HG02798 (cell line): ENCODE measurements around the gene GALNT2.

Experiments
- ATAC-seq: cut with Tn5 transposase; IDR thresholded peaks from one replicate; pipeline ENCODE4 v1.9.1; 2021; ENCODE audit warnings: mild to moderate bottlenecking; ENCODE audit not compliant: unreplicated experiment, poor library complexity

The GALNT2 gene

DNA sequence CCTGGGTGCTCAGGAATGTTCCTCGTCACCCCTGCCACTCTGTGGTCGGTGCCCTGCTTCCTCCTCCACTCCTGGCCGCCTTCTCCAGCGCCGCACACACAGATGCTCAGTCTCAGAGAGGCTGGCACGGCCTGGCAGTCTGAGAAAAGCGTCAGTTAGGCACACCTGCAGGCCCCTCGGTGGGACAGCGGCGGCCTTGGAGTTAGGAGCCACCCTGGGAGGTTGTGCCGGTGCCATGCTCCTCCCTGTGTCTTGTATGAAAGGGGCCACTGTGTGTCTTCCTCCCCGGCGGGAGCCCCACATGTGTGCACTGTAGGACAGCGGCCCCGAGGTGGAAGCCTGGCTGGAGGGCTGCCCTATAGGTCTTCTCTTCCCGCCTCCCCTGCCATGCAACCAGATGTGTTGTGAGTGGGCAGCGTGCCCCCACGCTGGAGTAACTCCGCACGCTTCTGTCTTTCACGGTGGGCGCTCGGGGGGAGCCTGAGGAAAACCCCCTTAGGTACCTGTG is 213.9 kb downstream of the GALNT2 start:
- ATAC-seq: no peak

DNA sequence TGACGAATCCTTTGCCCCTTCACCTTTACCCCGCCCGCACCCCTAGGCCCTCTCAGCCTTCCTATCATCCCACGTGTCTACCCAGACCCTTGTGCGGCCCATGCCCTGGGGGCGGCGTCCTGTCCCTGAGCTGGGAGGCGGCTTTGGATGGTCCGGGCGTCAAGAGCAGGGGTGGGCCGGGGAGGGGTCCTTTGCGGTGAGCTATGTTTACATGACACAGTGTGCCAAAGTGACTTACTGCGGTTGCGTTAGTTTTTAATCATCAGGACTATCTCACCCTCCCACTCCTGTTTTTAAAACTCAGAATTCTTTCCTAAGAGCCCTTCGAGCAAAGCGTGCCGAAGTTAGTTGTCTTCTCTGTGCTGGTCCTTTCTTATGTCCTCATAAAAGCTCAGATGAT is 214.5 kb downstream of the GALNT2 start:
- no peak for ATAC-seq

DNA sequence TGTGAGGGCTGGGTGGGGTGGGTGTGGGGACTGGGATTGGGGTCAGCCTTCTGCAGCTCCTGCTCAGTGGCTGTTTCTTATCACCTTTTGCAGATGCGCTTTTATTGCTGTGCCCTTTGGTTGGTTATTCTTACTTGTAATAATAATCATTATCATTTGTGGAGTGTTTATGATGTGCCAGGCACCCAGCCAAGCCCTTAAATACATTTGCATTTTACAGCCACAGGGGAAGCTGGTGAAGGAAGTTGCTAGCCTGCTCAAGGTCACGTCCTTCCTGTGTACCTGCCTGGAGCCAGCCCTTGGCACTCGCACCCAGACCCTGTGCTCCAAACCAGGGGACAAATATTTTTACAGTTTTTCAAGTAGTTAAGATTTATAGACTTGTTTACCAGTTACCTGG is 215.1 kb downstream of the GALNT2 start:
- ATAC-seq: no peak

DNA sequence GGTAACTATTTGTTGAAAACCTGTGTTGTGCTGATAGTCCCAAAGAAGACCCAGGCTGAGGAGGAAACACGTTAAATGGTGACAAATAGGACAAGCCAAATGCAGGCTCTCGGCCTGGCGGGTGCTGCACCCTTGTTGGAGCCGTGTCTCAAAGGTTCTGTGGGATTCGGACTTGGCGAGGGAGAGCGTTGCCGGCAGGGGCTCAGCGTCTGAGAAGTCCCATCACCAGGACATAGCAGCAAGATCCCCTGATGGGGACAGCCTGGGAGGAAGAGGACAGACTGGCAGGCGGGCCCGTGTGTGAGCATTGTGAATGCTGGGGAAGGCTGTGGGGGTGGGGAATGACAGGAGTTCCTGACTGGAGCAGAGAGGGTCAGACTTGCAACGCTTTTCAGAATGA is 216.6 kb downstream of the GALNT2 start:
- no peak for ATAC-seq

DNA sequence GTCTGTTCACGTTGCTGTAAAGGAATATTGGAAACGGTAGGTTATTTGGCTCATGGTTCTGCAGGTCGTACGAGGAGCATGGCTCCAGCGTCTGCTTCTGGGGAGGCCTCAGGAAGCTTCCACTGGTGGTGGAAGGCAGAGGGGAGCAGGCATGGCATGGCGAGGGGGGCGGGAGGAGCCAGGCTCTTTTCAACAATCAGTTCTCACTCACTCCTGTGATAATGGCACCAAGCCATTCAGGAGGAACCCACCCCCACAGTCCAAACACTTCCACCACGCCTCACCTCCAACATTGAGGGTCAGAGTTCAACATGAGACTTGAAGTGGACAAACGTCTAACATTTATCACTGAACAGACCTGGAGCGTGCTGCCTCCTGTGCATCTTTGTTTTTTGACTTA is 217.9 kb downstream of the GALNT2 start:
- ATAC-seq: no peak

DNA sequence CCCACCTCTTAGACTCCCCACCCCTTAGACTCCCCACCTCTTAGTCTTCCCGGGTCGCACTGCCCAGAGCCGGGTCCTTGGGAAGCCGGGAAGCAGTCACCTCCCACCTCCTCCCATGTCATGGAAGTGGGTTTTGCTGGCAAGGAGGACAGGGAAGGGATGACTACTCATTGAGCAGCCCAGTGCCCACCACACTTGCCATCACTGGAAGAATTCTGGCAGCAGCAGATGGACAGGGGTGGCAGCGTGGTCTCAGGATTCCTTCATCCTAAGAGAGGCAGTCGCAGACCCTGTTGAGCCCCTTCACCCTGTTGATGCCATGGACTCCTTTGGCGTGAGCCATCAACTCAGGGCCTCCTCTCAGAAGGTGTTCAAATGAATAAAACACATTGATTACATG is 218.3 kb downstream of the GALNT2 start:
- ATAC-seq: no peak

DNA sequence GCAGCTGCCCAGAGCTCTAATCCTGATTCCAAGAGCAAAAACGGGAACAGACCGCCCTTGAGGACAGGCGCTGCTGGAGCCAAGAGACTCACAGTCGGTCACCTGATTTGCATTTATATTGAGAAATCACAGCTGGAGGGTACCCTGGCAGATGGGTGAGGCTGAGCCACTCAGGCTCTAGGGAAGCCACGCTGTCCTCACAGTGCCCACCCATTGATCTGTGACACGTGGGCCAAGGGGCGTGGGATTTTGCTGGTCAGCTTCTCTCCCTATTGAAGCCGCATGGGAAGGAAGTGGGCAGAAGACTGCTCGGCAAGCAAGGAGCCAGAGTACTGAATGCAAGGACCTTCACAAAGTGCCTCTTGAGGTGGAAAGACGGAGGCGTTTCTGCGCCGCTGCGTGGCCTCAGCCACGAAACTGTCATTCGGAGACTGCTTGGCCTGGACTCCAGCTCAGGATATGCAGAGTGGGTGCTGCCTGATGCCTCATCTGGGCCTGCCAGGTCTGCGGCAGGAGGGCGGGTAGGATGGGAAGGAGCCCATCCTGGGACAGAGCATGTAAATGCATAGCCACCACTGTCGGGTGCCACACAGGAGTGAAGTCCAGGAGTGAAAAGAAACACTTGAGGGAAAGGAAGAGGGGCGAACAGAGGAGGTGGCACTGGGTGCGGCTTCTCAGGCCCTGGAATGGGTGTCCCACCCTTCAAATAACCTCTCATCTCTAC is 219.3 kb downstream of the GALNT2 start:
- no peak for ATAC-seq

DNA sequence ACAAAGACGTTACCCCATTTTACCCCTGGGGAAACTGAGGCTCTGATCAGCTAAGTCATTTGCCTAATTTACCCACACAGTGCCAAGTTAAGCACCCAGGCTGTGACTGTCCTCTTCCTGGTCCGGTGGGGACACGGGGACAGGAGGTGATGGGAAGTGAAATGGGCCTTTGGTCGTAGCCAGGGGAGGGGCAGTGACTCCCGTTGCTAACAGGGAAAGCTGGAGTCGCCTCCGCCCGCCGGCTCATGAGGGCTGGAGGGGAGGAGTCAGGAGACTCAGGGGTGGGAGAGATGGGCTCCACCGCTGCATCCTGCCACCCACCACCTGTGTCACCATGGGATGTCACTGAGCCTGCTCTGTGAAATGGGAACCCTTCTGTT is 219.8 kb downstream of the GALNT2 start:
- no peak for ATAC-seq

DNA sequence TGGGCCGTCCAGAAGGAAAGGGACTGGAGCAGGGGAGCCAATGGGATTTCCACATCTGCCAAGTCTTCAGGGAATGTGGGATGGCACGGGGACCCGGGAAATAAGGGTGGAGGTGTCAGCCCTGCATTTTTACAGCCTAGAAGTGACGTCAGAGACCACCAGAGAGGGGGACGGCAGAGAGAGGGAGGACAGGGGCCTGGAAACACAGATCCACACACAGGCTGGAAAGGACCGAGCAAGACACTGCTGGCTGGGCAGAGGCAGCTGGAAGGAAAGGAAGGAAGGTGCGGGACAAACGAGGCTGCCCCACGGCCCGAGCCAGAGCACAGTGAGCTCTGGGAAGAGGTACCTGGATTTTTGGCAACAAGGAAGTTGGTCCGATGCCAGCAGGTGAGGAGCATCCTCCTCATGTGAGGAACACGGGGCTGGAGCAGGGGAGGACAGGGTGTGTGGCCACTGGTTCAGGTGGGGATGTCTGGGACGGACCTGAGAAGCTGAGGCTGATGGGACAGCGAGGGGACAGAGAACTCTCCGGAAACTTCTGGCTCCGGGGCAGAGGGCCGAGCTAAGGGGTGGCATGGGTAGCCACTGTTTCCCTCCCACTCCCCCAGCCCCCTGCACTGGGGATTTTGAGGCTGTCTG is 220.8 kb downstream of the GALNT2 start:
- ATAC-seq: no peak

DNA sequence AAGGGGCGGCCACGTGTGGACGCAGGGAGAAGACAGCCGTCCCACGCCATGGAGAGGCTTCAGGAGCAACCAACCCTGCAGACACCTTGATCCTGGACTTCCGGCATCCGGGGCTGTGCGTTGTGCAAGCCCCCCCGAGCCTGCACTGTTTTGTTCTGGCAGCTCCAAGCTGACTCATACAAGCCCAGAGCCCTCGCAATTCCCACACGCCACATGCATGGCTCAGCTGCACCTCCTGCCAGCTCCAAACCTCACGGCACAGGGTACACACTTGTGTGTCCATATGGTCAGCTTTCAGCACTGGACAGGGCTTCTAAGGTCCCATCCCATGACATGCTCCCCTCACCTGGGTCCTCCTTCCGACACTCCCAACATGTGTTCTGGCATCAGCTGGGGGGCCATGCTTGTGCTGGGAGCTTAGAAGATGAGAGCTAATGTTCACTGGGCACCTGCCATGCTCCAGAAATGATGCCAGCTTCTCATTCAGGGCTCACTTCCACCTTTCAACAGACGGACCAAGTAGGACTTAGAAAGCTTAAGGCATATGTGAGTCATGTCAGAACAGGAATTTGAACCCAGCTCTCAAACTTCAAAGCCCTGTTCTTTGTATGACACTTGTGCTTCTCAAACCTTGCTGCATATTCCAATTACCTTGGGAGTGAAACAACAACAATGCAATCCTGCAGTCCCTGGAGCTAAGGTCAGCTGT is 221.8 kb downstream of the GALNT2 start:
- ATAC-seq: no peak

DNA sequence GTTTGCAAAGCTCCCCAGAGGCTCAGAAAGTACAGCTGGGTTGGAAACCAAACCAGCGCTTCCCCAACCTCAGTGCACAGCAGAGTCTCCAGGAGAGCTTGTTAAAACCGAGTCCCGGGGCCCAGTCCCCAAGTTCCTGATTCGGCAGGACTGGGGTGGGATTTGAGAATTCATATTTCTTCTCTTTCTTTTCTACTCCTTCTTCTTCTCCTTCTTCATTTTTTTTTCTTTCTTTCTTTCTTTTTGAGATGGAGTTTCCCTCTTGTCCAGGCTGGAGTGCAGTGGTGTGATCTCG is 222.3 kb downstream of the GALNT2 start:
- no peak for ATAC-seq

DNA sequence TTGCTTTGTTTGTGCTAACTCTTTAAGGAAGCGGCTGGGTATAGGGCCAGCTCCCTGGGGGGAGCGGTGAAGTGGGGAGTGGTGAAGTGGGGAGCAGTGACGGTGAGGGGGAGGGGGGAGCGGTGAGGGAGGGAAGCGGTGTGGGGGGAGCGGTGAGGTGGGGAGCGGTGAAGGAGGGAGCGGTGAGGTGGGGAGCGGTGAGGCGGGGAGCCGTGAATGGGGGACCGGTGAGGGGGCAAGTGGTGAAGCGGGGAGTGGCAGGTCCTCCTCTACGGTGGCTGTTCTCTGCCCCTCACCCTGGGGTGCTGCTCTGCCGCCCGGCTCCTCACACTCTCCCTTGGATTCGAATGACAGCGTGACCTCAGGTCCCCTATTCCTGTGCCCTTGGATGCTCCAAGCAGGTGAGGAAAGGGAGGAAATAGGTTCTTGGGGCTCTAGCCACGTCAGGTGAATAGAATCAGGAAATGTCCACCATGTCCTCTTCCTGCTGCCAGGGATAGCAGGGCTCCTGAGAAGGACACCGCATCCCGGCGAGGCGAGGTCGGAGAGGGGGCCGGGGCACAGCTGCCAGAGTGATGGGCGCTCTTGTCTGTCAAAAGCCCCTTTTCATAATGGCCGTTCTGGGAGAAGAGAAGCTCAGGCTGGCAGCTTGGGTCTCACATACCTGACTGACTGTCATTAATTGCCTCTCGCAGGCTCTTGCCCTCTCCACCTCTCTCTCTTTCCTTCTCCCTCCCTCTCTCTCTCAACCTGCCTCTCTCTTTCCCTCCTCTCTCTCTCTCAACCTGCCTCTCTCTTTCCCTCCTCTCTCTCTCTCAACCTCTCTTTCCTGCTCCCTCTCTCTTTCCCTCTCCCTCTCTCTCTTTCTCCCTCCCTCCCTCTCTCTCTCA is 224.9 kb downstream of the GALNT2 start:
- ATAC-seq: no peak

DNA sequence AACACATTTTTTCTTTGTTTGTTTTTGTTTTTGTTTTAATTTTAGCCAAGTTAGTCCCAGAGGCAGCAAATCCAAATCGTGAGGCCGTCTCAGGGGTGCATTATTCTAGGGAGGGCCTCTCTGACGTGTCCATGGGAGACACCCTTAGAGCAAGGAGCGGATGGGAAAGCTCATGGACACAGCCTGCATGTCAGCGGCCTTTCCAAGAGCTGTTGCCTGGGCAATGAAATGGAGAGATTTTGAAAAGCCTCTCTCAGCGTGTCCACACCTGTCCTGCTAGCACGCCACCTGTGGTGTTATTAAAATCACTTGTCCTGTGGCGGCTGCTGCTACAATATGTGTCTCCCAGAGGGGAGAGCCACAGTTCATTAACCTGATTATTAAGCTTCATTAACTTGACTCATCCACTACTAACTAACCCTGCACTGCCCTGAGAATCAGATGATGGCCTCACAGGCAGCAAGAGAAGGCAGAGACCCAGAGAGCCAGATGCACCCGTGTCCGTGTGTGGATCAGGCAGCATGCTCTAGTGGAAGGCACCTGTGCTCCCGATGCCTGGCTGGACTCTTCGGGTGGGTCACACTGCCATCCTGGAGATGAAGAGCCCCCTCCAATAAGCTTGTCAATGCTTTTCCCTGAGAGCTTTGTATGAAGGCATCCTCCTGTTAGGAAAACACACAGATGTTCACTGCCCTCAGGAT is 225.8 kb downstream of the GALNT2 start:
- ATAC-seq: no peak

DNA sequence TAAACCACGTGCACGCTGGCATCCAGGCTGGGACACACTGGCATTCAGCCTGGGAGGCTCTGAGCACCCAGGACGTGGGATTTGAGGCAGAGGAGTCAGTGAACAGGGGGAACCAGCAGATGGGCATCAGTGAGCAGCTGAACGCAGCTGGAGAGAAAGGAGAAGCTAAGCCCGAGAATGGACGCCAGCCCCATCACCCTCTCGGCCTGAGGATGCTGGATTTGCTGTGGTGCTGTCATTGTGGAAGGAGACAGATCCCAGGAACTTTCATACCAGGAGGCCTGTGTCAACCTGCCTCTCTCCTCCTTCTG is 226.3 kb downstream of the GALNT2 start:
- ATAC-seq: no peak

DNA sequence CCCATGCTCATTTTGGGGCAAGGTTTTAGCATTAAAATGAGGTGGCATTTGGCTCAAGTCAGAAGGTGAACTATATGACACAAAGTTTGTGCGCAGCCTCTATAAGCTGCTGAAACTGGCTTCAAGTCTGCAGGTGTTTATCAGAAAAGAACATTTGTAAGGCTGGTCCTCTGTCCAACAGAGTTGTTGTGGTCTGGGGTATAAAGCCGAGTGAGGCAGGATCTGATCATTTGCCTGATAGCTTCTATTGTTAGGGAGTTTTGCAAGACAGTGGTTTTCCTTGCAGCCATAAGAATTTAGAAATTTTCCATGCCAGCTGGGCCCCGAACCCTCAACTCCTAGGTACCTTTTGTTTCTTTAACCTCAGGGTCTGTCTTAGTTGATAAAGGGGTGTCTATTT is 228.3 kb downstream of the GALNT2 start:
- no peak for ATAC-seq

DNA sequence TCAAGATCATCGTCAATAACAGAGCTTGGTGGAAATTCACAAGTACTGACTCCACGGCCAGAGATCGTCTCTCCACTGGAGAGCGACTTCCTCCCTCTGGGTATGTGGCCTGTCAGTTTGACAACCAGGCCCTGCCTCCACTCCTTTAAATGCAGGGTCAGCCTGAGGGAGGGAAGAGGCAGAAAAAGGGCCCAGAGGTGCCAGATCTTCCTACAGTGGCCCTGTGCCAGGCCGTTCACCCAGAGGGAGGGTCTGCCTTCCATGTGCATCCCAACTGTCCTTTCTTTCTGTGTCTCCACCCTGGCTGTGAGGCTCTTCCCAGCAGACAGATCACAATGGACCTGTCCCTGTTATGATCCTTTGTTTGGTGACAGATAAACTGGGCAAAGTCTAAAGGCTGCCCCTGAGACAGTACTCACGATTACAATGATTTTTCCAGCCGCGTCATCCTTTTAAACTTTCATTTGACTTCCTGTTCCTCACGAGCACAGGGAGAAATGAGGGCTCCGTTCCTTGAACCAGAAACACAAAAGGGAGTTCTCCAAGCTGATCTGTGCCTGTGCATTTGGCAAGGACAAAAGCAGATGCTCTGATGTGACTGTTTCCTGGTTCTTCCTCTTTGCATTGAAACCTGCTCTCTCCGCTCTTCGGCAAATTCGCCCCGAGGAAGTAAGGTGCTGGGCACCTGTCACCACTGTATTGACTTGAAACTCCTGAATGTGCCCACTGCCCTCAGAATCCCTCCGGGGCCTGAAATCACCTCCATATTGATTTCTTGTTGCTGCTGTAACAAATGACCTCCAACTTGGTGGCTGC is 232.4 kb downstream of the GALNT2 start:
- no peak for ATAC-seq

DNA sequence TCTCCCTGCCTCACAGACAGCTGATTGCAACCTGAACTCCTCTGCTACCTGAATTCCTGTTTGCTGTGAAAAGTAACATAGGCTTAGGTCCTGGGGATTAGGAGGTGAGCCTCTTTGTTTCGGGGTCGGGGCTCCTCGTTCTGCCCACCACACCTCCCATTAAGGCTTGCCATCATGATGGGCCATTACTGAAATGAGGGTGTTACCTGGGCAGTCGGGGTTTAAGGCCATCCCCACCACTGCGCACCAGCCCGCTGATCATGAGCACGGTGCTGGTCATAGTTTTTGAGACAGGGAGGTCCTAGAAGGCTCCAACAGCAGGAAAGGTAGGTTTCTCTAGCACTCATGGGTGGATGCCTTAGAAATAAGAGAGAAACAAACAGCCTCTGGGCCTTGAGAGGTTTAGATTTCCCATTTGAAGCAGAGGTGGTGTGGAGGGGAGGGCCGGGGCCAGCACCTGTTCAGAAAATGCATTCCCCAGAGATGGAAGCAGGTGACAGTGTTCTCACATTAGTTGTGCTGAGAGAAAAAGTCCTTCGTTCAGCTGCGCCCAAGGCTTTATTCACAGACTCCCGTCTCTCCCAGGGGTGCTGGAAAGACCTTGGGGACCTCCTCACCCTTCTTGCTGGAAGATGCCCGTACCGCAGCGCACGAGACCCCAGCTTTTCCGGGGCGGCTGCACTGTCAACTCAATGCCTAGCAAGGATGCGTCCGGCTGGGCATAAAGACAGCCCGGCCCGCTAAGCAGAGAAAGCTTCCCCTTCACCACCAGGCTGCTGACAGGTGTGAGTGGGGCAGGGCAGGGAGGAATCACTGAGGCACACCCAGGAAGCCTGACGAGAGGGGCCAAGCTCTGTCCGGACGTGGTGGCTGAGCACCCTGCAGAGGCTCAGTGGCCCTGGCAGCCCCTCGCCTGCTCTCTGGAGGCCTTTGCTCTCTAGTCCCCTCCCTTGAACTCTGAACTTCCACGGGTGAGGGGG is 233.6 kb downstream of the GALNT2 start:
- ATAC-seq: no peak

DNA sequence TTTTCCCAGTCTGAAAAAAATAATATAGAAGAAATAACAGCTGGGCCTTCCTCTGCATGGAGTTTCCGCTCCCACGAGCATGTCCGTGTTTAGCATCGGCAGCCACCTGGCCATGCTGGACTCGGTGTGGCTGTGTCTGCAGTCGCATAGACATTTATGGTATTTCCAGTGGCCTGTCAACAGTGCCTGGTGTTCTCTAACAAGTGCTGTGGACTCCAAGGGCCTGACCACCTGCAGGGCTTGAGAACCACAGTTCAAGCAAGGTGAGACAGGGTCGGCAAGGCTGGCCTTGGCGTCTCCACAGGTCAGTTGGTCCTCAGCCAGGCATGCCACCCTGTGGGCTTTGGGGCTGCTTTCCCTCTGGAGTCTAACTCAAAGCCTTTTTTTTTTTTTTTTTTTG is 234.3 kb downstream of the GALNT2 start:
- ATAC-seq: no peak
